Subcutaneous adipose tissue (tissue), 4 donors: ENCODE results near the gene ITSN2. TPM values are rescaled to one million over a fixed set of nuclear protein-coding genes. Genes with fewer than 3 reads are reported as not detected.

ENCODE experiments used
- total RNA-seq, 4 donors: library from RNA; depleted of rRNA; stranded (reverse); fragments of >200 nt; gene quantifications; one replicate each; pipeline ENCODE4 v1.1.0, GENCODE V29; 2016
- TF ChIP-seq, protein P1 (sequence below): fragments of 450-650 bp; IDR thresholded peaks from one replicate; pipeline ENCODE4 v1.5.1; 2016; ENCODE audit warnings: low read depth, mild to moderate bottlenecking, control low read depth, antibody characterized with exemption, moderate library complexity

Gene ITSN2
- total RNA-seq, 4 donors from 2014 or later, result 51.5 to 69.9 (median 61.9) TPM

DNA sequence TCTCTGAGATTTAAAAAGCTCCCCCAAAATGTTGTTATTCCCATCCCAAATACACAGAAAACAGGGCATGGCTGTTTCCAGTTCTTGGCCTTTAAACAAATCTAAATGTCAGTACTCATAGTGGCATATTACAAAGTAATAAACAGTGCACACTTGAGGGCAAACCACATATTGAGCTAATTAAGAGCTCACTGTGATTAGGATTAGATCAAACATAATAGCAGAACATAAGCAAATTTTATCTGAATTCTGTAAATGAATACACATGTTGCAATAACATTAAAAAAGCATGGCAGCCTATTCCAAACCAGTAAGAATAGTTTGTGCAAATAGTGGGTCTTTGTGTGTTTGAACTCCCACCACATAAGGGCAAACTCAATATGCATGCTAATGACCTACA lies 118.8 kb downstream of the ITSN2 start:
- TF ChIP-seq, protein P1, sequence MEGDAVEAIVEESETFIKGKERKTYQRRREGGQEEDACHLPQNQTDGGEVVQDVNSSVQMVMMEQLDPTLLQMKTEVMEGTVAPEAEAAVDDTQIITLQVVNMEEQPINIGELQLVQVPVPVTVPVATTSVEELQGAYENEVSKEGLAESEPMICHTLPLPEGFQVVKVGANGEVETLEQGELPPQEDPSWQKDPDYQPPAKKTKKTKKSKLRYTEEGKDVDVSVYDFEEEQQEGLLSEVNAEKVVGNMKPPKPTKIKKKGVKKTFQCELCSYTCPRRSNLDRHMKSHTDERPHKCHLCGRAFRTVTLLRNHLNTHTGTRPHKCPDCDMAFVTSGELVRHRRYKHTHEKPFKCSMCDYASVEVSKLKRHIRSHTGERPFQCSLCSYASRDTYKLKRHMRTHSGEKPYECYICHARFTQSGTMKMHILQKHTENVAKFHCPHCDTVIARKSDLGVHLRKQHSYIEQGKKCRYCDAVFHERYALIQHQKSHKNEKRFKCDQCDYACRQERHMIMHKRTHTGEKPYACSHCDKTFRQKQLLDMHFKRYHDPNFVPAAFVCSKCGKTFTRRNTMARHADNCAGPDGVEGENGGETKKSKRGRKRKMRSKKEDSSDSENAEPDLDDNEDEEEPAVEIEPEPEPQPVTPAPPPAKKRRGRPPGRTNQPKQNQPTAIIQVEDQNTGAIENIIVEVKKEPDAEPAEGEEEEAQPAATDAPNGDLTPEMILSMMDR, result no peak

DNA sequence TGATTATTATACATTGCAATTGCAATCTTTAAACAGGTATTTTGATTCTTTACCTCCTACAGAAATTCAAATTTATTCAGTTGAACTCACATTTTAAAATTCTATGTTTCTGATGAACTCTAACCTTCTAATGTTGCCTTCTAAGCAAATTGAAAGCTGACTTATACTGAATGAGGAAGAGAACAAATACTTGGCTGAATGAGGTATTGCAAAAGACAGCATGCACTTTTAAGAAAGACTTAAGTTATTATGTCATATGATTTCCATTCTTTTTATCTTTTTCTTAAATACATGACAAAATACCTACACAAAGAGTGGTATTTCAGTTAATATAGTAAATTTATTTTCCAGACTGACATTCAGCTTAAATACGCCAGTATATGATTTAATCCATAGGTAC lies 120.8 kb downstream of the ITSN2 start:
- TF ChIP-seq, protein P1, result no peak

DNA sequence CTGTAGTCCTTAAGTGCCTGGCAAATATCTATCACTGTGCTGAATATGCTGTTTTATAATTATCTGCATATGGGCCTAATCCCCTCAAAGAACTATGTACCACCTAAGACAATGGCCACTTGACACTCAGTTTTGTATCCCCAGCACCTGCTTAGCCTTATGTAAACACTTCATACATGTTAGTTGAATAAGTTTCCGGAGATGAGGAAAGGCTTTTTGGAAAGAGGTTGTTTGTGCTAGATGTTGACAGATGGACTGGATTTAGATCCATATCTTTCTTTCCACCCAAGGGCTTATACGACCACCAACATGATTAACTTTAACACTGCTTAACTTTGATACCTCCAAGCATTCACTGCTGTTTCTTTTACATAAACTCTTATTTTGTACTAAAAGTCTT lies 122.2 kb downstream of the ITSN2 start:
- TF ChIP-seq, protein P1, result no peak

DNA sequence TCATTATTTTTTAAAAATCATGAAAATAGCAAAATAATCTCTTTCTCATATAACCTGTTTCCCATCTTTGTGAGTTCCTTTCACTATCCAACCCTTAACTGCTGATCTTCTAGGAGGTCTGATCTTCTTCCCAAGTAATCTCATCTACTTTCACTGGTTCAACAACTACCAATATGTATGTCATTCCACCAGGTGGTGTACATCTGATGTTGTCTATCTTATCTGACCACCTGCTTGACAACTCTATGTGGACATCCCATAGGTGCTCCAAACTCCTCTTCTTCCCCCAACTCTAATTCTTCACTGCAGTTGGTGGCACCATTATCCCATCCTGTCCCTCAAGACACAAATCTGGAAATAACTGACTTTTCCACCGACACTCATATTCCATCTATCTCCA lies 123.0 kb downstream of the ITSN2 start:
- TF ChIP-seq, protein P1, result no peak

DNA sequence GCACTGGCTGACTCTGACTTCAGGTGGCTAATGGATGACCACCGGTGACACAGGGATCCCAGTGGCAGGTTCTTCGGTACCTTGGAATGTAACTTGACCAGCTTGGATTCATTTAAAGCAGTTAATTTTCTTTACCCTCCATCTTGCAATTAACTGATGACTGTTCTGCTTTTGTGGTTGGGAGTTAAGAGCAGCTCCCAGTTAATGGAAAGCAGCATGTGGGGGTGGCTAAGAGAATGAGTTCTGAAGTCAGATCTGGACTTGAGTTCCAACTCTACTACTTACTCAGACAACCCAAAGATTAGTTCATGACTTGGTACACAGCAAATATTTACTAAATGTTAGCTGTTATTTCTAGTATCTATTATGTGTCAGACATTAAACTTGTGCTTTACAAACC lies 127.0 kb downstream of the ITSN2 start:
- TF ChIP-seq, protein P1, result no peak

DNA sequence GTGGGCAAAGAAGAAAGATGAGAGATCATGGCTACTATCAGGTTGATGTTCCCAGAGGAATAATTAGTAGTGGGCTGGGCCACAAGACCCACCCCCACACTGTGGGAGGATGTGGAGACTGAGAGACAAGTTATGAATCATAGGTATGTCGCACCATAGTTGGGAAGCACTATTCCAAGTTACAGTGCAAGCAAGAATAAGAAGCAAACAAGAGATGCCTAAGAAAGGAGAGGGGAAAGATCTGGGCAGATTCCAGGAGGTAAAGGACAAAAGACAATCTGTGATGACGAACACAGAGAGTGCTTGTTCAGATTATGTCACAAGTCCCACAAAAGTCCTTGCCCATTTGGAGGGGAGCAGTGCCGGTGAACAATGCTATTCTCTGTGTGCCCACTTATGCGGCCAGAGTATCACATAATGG lies 128.9 kb downstream of the ITSN2 start:
- TF ChIP-seq, protein P1, result no peak

DNA sequence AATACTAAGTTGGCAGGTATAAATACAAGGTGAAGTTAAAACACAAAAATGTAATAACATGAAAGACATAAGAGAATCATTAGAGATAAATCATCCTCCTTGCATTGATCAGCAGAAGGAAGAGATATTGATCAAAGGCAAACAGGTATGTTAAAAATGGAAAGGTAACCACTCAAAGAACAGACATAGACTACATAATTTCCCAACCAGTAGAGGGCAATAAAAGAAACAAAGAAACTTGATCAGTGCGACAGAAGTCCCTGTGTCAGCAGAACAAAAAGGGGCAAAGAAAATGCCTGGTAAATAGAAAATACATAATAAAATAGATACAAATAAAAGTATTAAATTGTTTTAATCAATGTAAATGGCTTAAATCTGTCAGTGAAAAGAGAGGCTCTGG lies 131.9 kb downstream of the ITSN2 start:
- TF ChIP-seq, protein P1, result no peak
